CD4-positive, alpha-beta T cell (primary cell): ENCODE results near the gene LRRC4B. TPM values are rescaled to one million over a fixed set of nuclear protein-coding genes. Genes with fewer than 3 reads are reported as not detected.
A peak's percentile ranks its signal among the peaks of the same experiment; 100 is the strongest.

Source experiments
- ATAC-seq: fragments of 200-7000 bp; cut with Tn5 transposase; one replicate; pipeline ENCODE4 v1.10.0; 2022; ENCODE audit warnings: mild to moderate bottlenecking; ENCODE audit not compliant: poor library complexity
- CTCF ChIA-PET: fragments of 350-600 bp; sonication (Branson Sonifier 250); formaldehyde crosslinking; loops from one replicate; lab custom pipeline; 2021; ENCODE audit warnings: antibody characterized with exemption, inconsistent platforms; lab: Charles Lee
- POLR2A ChIA-PET: fragments of 350-600 bp; sonication (Branson Sonifier 250); formaldehyde crosslinking; loops from one replicate; lab custom pipeline; 2021; ENCODE audit warnings: antibody characterized with exemption, inconsistent platforms; lab: Charles Lee
- DNase-seq, 14 experiments: peaks; one replicate each; pipeline ENCODE4 v3.0.0-alpha.2; 2013 to 2020; ENCODE audit warnings: mixed read lengths in 2 of 14
- H3K27ac ChIP-seq, 2 donors: one replicate each; pipeline versions ENCODE4 v1.5.1 to v1.7.0; 2013; ENCODE audit warnings: low read length in 2 of 2, low read depth in 1 of 2, mild to moderate bottlenecking in 1 of 2
- H3K27me3 ChIP-seq, 2 experiments: 1 replicate in 1 of 2; 2 replicates in 1 of 2; pipeline versions ENCODE4 v1.6.1 to v1.7.0; 2013; ENCODE audit warnings: low read length in 2 of 2, control low read depth in 1 of 2, mild to moderate bottlenecking in 1 of 2, moderate library complexity in 1 of 2; ENCODE audit not compliant: insufficient read depth in 2 of 2, control insufficient read depth in 1 of 2
- H3K36me3 ChIP-seq: one replicate; pipeline ENCODE4 v1.6.1; 2013; ENCODE audit warnings: low read length, control low read depth; ENCODE audit not compliant: insufficient read depth
- H3K4me1 ChIP-seq: one replicate; pipeline ENCODE4 v1.6.1; 2013; ENCODE audit warnings: low read length, control low read depth; ENCODE audit not compliant: insufficient read depth
- H3K4me3 ChIP-seq: one replicate; pipeline ENCODE4 v1.5.1; 2013; ENCODE audit warnings: mild to moderate bottlenecking, low read length, moderate library complexity
- H3K9me3 ChIP-seq, 2 experiments: 1 replicate in 1 of 2; 2 replicates in 1 of 2; pipeline versions ENCODE4 v1.6.1 to v1.7.0; 2013; ENCODE audit warnings: low read length in 2 of 2, mild to moderate bottlenecking in 2 of 2, control low read depth in 1 of 2, moderate library complexity in 1 of 2; ENCODE audit not compliant: control insufficient read depth in 1 of 2, insufficient read depth in 1 of 2
- H3K27ac Mint-ChIP-seq: one replicate; pipeline ENCODE4 v1.8.0; 2020; ENCODE audit warnings: mixed read lengths
- H3K27me3 Mint-ChIP-seq: one replicate; pipeline ENCODE4 v1.8.0; 2021; ENCODE audit warnings: mixed read lengths
- H3K36me3 Mint-ChIP-seq: one replicate; pipeline ENCODE4 v1.8.0; 2021; ENCODE audit warnings: low read depth, mixed read lengths
- H3K4me1 Mint-ChIP-seq: one replicate; pipeline ENCODE4 v1.8.0; 2021; ENCODE audit warnings: low read depth, mixed read lengths
- H3K4me3 Mint-ChIP-seq: one replicate; pipeline ENCODE4 v1.8.0; 2020; ENCODE audit warnings: mild to moderate bottlenecking, mixed read lengths
- H3K9me3 Mint-ChIP-seq: one replicate; pipeline ENCODE4 v1.8.0; 2020; ENCODE audit warnings: mixed read lengths
- intact Hi-C, 2 experiments: fragments of 100-400 bp; cut with DNase I in 1 of 2; cut with micrococcal nuclease in 1 of 2; formaldehyde crosslinking; loops; one replicate each; pipeline versions ENCODE4 v1.15.1 to v1.9.0; 2023 to 2025; cut with DNase I, micrococcal nuclease
- total RNA-seq, 174 experiments: library from RNA in 2 of 174; stranded (reverse) in 2 of 174; gene quantifications; one replicate each; pipeline ENCODE4 v1.2.3 and lab custom pipeline; 2021 to 2026
- TF ChIP-seq, protein P1 (sequence below): fragments of 200-600 bp; IDR thresholded peaks from one replicate; pipeline ENCODE4 v1.8.0; 2022; ENCODE audit warnings: antibody characterized with exemption, mild to moderate bottlenecking

The LRRC4B gene
- total RNA-seq, 2 experiments from 2014 or later = not detected

- Histone ChIP-seq H3K9me3 (peaks cover 0 to 6% of the 10 kb centered on the region in 2 experiments), H3K27me3 (no peaks in the 10 kb centered on the region), H3K4me1 (peaks cover 43% of the 10 kb centered on the region), H3K27ac (no peak overlapping the region), H3K4me3 (no peak overlapping the region), H3K36me3 (peaks cover 52% of the 10 kb centered on the region)
- POLR2A ChIA-PET = interaction anchor here (1.8 kb wide), 1 partner anchor 32 kb away, joined by 7 read pairs; the partner anchor contains the start of gene JOSD2
- TF ChIP-seq, protein P1, sequence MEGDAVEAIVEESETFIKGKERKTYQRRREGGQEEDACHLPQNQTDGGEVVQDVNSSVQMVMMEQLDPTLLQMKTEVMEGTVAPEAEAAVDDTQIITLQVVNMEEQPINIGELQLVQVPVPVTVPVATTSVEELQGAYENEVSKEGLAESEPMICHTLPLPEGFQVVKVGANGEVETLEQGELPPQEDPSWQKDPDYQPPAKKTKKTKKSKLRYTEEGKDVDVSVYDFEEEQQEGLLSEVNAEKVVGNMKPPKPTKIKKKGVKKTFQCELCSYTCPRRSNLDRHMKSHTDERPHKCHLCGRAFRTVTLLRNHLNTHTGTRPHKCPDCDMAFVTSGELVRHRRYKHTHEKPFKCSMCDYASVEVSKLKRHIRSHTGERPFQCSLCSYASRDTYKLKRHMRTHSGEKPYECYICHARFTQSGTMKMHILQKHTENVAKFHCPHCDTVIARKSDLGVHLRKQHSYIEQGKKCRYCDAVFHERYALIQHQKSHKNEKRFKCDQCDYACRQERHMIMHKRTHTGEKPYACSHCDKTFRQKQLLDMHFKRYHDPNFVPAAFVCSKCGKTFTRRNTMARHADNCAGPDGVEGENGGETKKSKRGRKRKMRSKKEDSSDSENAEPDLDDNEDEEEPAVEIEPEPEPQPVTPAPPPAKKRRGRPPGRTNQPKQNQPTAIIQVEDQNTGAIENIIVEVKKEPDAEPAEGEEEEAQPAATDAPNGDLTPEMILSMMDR = no peak
- peaks cover 22% of the 10 kb centered on the region for H3K4me1 Mint-ChIP-seq
- CTCF ChIA-PET = interaction anchor here (0.8 kb wide), 1 partner anchor 122 kb away, joined by 4 read pairs; no protein-coding TSS in a partner anchor
- no peak overlapping the region for H3K27ac Mint-ChIP-seq
- DNase-seq (peak in 2 of 14 experiments; percentile 6 to 54), ATAC-seq (no peak)
- H3K36me3 Mint-ChIP-seq = peaks cover 63% of the 10 kb centered on the region
- H3K27me3 Mint-ChIP-seq = no peaks in the 10 kb centered on the region
- intact Hi-C loops = loop anchor here in 1 of 2 experiments (5.0 kb wide), 1 partner anchor 112 kb away; the partner anchor contains the start of gene NAPSA
- peak overlapping the region; percentile 66 for H3K4me3 Mint-ChIP-seq
- H3K9me3 Mint-ChIP-seq = no peaks in the 10 kb centered on the region
Measured at GRCh38 chr19:50478901-50479715, 89.1 kb downstream of the LRRC4B start.

GRCh38 chr19:50477751-50478515, 90.3 kb downstream of the LRRC4B start:
- Mint-ChIP-seq H3K4me3 (peak overlapping the region; percentile 95), H3K9me3 (no peaks in the 10 kb centered on the region), H3K27ac (peak overlapping the region; percentile 95), H3K4me1 (peaks cover 22% of the 10 kb centered on the region), H3K27me3 (no peaks in the 10 kb centered on the region), H3K36me3 (peaks cover 52% of the 10 kb centered on the region)
- TF ChIP-seq, protein P1 = no peak
- H3K4me1 ChIP-seq = peaks cover 43% of the 10 kb centered on the region
- intact Hi-C loops = loop anchor here in 1 of 2 experiments (2.0 to 5.0 kb wide), 2 partner anchors 45 to 111 kb away; partner anchors contain the start of genes MYBPC2 and NAPSA
- no peak overlapping the region for H3K27ac ChIP-seq
- CTCF ChIA-PET = no interaction called here
- ATAC-seq = no peak
- H3K9me3 ChIP-seq = peaks cover 0 to 6% of the 10 kb centered on the region in 2 experiments
- DNase-seq = no peak
- POLR2A ChIA-PET = no interaction called here
- peaks cover 45% of the 10 kb centered on the region for H3K36me3 ChIP-seq
- peak overlapping the region; percentile 79 for H3K4me3 ChIP-seq
- no peaks in the 10 kb centered on the region for H3K27me3 ChIP-seq

GRCh38 chr19:50476907-50477238, 91.4 kb downstream of the LRRC4B start:
- Histone ChIP-seq H3K4me1 (peaks cover 43% of the 10 kb centered on the region), H3K36me3 (peaks cover 39% of the 10 kb centered on the region), H3K27ac (peak overlapping the region; percentile 73 to 82), H3K9me3 (peaks cover 0 to 6% of the 10 kb centered on the region in 2 experiments), H3K4me3 (peak overlapping the region; percentile 79), H3K27me3 (no peaks in the 10 kb centered on the region)
- peak overlapping the region; percentile 95 for H3K4me3 Mint-ChIP-seq
- ChIA-PET CTCF (no interaction called here), POLR2A (interaction anchor here (0.6 to 1.1 kb wide), 3 partner anchors 98 to 120 kb away, joined by 3 to 12 read pairs (median 3); partner anchors contain the start of gene NR1H2)
- peaks cover 44% of the 10 kb centered on the region for H3K36me3 Mint-ChIP-seq
- H3K4me1 Mint-ChIP-seq = peaks cover 22% of the 10 kb centered on the region
- ATAC-seq = no peak
- no peaks in the 10 kb centered on the region for H3K9me3 Mint-ChIP-seq
- intact Hi-C loops = loop anchor here (1.0 to 5.0 kb wide), 3 partner anchors 34 to 110 kb away; partner anchors contain the start of genes JOSD2 (in 2 of the 2), MYBPC2 (in 1 of the 2) and NAPSA (in 1 of the 2)
- H3K27me3 Mint-ChIP-seq = no peaks in the 10 kb centered on the region
- no peak for DNase-seq
- H3K27ac Mint-ChIP-seq = peak overlapping the region; percentile 95
- TF ChIP-seq, protein P1 = no peak
